GM12892 (cell line): ENCODE measurements around the gene EXPH5.

ENCODE experiments used
- POLR2A ChIP-seq: IDR thresholded peaks from 2 replicates; pipeline ENCODE4 v1.6.1; 2011; ENCODE audit warnings: low read depth, low read length, control low read depth
- POLR2AphosphoS5 ChIP-seq: IDR thresholded peaks from 2 replicates; pipeline ENCODE4 v1.6.1; 2011; ENCODE audit warnings: low read depth, low read length, control low read depth

DNA sequence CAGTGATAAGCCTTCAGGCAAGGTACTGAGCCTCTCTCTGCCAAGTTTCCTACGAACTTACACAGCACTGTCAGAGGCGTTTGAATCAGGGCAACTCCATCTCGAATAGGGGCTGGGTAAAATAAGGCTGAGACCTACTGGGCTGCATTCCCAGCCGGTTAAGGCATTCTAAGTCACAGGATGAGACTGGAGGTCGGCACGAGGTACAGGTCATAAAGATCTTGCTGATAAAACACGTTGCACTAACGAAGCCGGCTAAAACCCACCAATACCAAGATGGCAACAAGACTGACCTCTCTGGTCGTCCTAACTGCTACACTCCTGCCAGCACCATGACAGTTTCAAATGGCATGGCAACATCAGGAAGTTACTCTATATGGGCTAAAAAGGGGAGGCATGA, 75.0 kb downstream of the EXPH5 start:
- TF ChIP-seq POLR2A: no peak
- TF ChIP-seq POLR2AphosphoS5: no peak
